ENCODE data around the gene CEP128.

DNA sequence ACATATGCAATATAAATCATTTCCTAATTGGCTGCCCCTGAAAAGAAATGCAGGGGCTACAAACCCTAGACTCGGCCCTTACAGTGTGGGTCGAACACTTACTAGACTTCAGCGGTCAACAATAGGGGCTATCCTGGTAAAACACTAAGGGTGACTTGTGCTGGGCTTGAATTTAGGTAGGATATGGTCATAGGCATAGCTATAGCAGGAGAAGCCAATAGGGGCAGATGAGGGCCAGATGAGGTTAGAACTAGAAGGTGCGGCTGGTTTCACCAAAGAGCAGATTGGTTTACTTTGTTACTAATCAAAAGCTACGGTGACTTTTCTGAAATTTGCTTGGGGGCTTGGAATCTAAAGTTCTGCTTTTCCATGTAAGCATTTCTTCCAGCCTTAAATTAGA is 447.9 kb downstream of the CEP128 start:
- no peak for TF ChIP-seq POLR2AphosphoS5 (IDR thresholded peaks at IDR 0.05; ENCODE audit: low read depth, low read length)
- TF ChIP-seq POLR2A (IDR thresholded peaks at IDR 0.05; ENCODE audit: low read depth, low read length) = no peak
- TF ChIP-seq TAF1 (IDR thresholded peaks at IDR 0.05; ENCODE audit: low read depth, low read length) = no peak
- TF ChIP-seq PAX5 (IDR thresholded peaks at IDR 0.05; ENCODE audit: insufficient read depth, low read length, severe bottlenecking) = no peak
- no peak for TF ChIP-seq POU2F2 (IDR thresholded peaks at IDR 0.05; ENCODE audit: low read depth, low read length)
- no peak for TF ChIP-seq SPI1 (IDR thresholded peaks at IDR 0.05; ENCODE audit: low read depth, low read length)
